ENCODE data around the gene ADAMTS17. TPM values are rescaled to one million over a fixed set of nuclear protein-coding genes. Genes with fewer than 3 reads are reported as not detected.

ADAMTS17 gene
- total RNA-seq, 4 donors from 2014 or later, result 4.5 to 11.4 (median 6.6) TPM

GRCh38 chr15:99955532-99955931 is 386.2 kb downstream of the ADAMTS17 start:
- WGBS, 2 donors, result 82 to 90% methylated on average over 3 to 6 of the region's 6 CpGs
- no peak for DNase-seq
- H3K27ac ChIP-seq, result no peak overlapping the region
- peaks cover 8 to 30% (median 20%) of the 10 kb centered on the region in 3 donors for H3K4me1 ChIP-seq
- H3K36me3 ChIP-seq, result no peaks in the 10 kb centered on the region
- H3K27me3 ChIP-seq, result peaks cover 0 to 25% (median 0%) of the 10 kb centered on the region in 4 donors
- H3K4me3 ChIP-seq, result no peak overlapping the region
- intact Hi-C loops (cut with DNase I), result no loop called here
- H3K9me3 ChIP-seq, result no peaks in the 10 kb centered on the region
- no peak for TF ChIP-seq POLR2A (IDR thresholded peaks at IDR 0.05)
- TF ChIP-seq CTCF (IDR thresholded peaks at IDR 0.05), result no peak

- Histone ChIP-seq H3K4me3 (no peak overlapping the region), H3K4me1 (peaks cover 8 to 30% (median 20%) of the 10 kb centered on the region in 3 donors), H3K9me3 (no peaks in the 10 kb centered on the region), H3K27ac (peak overlapping the region in 2 of 4 donors; percentile 38 to 51), H3K36me3 (no peaks in the 10 kb centered on the region), H3K27me3 (peaks cover 0 to 23% (median 0%) of the 10 kb centered on the region in 4 donors)
- 100% methylated on average over 1 of the region's 1 CpG; no CpG with 5 or more reads in 1 of the 2 donors for WGBS, 2 donors
- TF ChIP-seq POLR2A (IDR thresholded peaks at IDR 0.05), result no peak
- TF ChIP-seq CTCF (IDR thresholded peaks at IDR 0.05), result no peak
- intact Hi-C loops (cut with DNase I), result no loop called here
- DNase-seq, result no peak
Observed at GRCh38 chr15:99955181-99955525, 386.6 kb downstream of the ADAMTS17 start.

DNA sequence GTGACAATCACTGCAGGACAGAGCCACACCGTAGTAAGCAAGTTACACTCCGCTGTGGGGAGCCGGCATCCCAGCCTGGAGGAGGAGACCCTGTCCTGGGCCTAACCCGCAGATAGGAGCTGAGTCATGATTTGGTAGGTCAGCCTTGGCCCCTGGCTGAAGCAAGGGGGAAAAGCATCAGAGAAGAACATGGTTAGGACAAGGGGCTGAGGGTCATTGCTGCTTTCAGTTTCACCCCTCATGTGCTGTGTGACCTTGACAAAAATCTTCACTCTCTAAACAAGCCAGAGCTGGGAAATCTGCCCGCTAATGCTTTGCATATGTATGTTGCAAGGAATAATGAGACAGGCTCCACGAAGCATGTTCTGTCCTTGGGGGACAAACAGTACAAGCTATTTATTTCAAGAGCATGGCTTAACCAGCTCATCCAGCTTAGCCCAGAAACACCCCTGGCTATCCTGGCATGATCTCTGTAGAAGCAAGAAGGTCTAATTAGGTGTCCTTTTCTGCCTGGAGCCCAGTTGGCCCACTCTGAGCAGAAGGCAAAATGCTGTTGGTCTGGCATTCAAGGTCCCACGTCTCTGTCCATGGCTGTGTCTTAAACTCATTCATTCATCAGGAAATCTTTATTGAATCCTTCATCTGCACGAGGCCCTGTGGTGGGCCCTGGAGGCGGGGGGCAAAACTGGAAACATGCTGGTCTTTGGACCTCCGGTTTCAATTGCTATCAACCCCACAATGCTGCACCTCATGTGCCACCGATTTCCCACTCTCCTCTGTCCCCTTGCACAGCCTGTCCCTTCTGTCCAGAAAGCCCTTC is 387.2 kb downstream of the ADAMTS17 start:
- intact Hi-C loops (cut with DNase I), result no loop called here
- Histone ChIP-seq H3K9me3 (no peaks in the 10 kb centered on the region), H3K4me3 (no peak overlapping the region), H3K4me1 (peaks cover 8 to 30% (median 20%) of the 10 kb centered on the region in 3 donors), H3K27ac (peak overlapping the region in 3 of 4 donors; percentile 36 to 64 (median 38)), H3K36me3 (no peaks in the 10 kb centered on the region), H3K27me3 (peaks cover 0 to 17% (median 0%) of the 10 kb centered on the region in 4 donors)
- TF ChIP-seq CTCF (IDR thresholded peaks at IDR 0.05) (no peak), POLR2A (IDR thresholded peaks at IDR 0.05) (no peak)
- WGBS, 2 donors, result 57 to 67% methylated on average over 8 to 11 of the region's 11 CpGs
- no peak for DNase-seq

DNA sequence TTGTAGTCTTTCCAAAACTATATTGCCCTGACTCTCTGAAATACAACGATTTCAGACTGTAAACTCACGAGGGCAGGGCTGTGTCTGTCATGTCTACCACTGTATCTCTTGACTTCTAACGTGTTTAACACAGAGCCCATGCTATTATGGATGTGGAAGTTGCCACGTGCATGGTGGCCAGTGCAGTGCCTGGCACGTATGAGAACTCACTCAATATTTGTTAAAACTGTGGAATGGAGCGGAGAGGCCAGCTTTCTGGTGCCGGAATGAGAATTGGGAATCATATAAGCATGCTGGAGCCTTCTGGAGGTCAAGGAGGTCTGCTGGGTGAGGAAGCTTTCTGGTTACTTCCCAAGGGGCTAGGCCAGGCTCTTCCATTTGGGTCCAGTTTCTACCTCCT is 387.9 kb downstream of the ADAMTS17 start:
- no peaks in the 10 kb centered on the region for H3K36me3 ChIP-seq
- peaks cover 0 to 14% (median 0%) of the 10 kb centered on the region in 4 donors for H3K27me3 ChIP-seq
- peaks cover 8 to 30% (median 20%) of the 10 kb centered on the region in 3 donors for H3K4me1 ChIP-seq
- H3K27ac ChIP-seq, result peak overlapping the region in 2 of 4 donors; percentile 28 to 64
- WGBS, 2 donors, result 87 to 88% methylated on average over 6 to 7 of the region's 7 CpGs
- intact Hi-C loops (cut with DNase I), result no loop called here
- no peaks in the 10 kb centered on the region for H3K9me3 ChIP-seq
- H3K4me3 ChIP-seq, result no peak overlapping the region
- no peak for DNase-seq
- TF ChIP-seq POLR2A (IDR thresholded peaks at IDR 0.05) (no peak), CTCF (IDR thresholded peaks at IDR 0.05) (no peak)

- Histone ChIP-seq H3K4me3 (no peak overlapping the region), H3K36me3 (no peaks in the 10 kb centered on the region), H3K27ac (no peak overlapping the region), H3K27me3 (no peaks in the 10 kb centered on the region), H3K9me3 (no peaks in the 10 kb centered on the region), H3K4me1 (peaks cover 7 to 28% (median 20%) of the 10 kb centered on the region in 3 donors)
- intact Hi-C loops (cut with DNase I), result no loop called here
- TF ChIP-seq POLR2A (IDR thresholded peaks at IDR 0.05), result no peak
- DNase-seq, result no peak
- 85 to 91% methylated on average over 5 of the region's 5 CpGs for WGBS, 2 donors
Observed at GRCh38 chr15:99951511-99951910, 390.3 kb downstream of the ADAMTS17 start.
